Kidney epithelial cell (primary cell): Measurements from ENCODE around the gene HDDC3. TPM values are rescaled to one million over a fixed set of nuclear protein-coding genes. Genes with fewer than 3 reads are reported as not detected.

Experiments
- DNase-seq: peaks from one replicate; pipeline ENCODE4 v3.0.0-alpha.2; 2010; ENCODE audit warnings: low read depth
- H3K27me3 ChIP-seq: 2 replicates; pipeline ENCODE4 v1.6.0; 2011; ENCODE audit warnings: low read length; ENCODE audit not compliant: control insufficient read depth, insufficient read depth
- H3K36me3 ChIP-seq: 2 replicates; pipeline ENCODE4 v1.5.1; 2011; ENCODE audit warnings: low read length; ENCODE audit not compliant: control insufficient read depth, insufficient read depth
- H3K4me3 ChIP-seq: 2 replicates; pipeline ENCODE4 v1.5.1; 2011; ENCODE audit warnings: low read depth, mild to moderate bottlenecking, control low read depth, low read length
- total RNA-seq: library from RNA; depleted of rRNA; stranded (reverse); fragments of >200 nt; gene quantifications from 2 replicates; pipeline ENCODE4 v1.2.3, GENCODE V29; 2015
- TF ChIP-seq, protein P1 (sequence below): IDR thresholded peaks from 2 replicates; pipeline ENCODE4 v1.5.1; 2011; ENCODE audit warnings: mild to moderate bottlenecking, moderate library complexity, low read length, control low read depth, inconsistent platforms; ENCODE audit not compliant: insufficient read depth, poor library complexity, severe bottlenecking

Gene HDDC3
- total RNA-seq, 1 donor from 2014 or later: 20.0 TPM

DNA sequence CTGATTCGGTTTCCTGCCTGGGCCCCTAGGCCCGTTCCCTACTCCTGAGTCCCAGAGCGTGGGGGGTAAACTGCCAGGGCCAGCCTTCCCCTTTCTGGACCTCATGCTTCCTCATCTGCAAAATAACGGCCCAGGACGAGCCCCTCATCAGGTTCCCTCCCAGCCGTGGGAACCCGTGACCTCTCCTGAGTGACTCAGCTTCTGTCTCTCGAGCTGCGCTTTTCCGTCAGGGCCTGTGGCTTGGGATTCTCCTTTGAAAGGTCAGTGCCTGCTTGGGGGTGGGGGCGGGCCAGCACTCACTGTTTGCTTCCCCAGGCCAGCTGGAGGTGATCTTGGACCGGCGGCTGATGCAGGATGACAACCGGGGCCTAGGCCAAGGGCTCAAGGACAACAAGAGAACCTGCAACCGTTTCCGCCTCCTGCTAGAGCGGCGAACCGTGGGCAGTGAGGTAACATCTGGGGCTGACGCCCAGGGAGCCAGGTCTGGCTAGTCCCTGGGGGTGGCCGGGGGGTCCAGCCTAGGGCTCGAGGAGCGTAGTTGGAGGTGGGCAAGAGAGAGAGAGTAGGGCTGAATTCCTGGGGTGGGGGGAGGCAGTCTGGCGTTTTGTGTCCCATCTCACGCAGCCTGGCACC, 16.4 kb downstream of the HDDC3 start:
- no peak overlapping the region for H3K4me3 ChIP-seq
- no peak for DNase-seq
- H3K36me3 ChIP-seq: peaks cover 3% of the 10 kb centered on the region
- no peaks in the 10 kb centered on the region for H3K27me3 ChIP-seq
- TF ChIP-seq, protein P1, sequence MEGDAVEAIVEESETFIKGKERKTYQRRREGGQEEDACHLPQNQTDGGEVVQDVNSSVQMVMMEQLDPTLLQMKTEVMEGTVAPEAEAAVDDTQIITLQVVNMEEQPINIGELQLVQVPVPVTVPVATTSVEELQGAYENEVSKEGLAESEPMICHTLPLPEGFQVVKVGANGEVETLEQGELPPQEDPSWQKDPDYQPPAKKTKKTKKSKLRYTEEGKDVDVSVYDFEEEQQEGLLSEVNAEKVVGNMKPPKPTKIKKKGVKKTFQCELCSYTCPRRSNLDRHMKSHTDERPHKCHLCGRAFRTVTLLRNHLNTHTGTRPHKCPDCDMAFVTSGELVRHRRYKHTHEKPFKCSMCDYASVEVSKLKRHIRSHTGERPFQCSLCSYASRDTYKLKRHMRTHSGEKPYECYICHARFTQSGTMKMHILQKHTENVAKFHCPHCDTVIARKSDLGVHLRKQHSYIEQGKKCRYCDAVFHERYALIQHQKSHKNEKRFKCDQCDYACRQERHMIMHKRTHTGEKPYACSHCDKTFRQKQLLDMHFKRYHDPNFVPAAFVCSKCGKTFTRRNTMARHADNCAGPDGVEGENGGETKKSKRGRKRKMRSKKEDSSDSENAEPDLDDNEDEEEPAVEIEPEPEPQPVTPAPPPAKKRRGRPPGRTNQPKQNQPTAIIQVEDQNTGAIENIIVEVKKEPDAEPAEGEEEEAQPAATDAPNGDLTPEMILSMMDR: no peak

DNA sequence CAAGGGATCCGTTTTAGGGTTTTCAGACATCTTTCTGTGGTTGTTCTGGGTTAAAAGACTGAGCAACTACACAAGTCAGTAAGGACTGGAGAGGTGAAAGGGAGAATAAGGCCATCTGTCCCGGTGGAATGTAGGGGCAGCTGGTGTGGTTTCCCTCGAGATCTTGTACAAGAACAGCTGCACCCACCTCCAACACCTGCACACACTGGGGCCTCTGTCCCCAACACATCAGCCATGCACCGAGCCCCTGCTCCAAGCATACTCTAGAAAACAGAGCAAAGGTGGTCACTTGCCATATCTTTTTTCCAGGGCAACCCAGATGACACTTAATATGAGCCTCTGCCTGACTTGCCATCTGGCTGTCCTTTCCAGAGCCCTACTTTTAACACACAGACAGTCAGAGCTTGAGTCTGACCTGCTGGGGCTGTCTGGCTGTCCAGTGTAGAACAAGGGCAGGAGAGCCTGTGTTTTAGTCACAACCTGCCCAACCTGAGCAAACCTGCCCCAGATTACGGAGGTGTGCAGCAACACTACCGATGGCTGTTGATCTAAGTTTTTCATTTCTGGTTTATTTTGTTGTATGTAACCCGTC, 17.0 kb downstream of the HDDC3 start:
- H3K36me3 ChIP-seq: peaks cover 3% of the 10 kb centered on the region
- H3K27me3 ChIP-seq: no peaks in the 10 kb centered on the region
- TF ChIP-seq, protein P1: no peak
- no peak for DNase-seq
- no peak overlapping the region for H3K4me3 ChIP-seq

DNA sequence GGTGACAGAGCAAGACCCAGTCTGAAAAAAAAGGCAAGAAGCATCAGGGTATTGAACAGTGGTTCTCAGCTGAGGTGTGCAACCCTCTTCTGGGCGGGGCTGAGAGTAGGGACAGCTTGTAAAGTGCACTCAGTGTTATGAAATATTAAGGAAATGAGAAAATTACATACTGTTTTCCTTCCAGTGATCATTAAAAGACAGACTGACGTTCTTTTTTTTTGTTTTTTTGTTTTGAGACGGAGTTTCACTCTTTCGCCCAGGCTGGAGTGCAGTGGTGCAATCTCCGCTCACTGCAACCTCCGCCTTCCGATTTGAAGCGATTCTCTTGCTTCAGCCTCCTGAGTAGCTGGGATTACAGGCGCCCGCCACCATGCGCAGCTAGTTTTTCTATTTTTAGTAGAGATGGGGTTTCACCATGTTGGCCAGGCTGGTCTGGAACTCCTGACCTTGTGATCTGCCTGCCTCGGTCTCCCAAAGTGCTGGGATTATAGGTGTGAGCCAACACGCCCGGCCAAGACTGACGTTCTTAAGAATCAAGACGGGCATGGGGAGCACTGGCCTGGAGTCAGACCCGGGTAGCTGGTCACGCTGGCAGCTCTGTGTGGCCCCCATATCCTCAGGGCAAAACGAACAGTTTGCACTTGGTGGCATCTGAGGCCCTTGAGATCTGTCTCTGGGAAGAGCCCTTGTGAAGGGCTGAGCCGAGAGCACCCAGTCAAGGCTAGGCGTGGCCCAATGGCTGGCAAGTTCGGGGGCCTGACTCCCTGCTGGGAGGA, 17.9 kb downstream of the HDDC3 start:
- Histone ChIP-seq H3K4me3 (no peak overlapping the region), H3K36me3 (peaks cover 3% of the 10 kb centered on the region), H3K27me3 (no peaks in the 10 kb centered on the region)
- TF ChIP-seq, protein P1: no peak
- DNase-seq: no peak

DNA sequence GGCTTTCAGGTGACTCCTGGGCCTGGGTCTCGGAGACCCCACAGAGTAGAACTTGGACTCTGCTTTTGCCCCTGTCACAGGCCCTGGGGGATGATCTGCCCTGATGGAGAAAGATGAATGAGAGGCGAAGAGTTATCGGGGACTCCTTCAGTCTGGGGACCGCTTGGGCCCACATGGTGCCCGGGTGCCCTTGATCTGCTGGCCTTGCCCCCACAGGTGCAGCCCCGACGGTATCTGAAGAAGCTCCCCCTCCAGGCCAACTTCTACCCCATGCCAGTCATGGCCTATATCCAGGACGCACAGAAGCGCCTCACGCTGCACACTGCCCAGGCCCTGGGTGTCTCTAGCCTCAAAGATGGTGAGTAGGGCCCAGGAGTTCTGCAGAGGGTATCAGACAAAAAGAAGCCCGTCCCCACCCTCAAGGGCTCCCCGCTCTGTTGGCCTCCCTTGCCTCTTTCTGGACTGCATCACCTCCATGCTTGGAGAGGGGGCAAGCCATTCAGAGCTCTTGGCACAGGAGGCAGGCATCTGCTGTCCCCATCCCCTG, 18.9 kb downstream of the HDDC3 start:
- Histone ChIP-seq H3K4me3 (no peak overlapping the region), H3K27me3 (no peaks in the 10 kb centered on the region), H3K36me3 (peaks cover 3% of the 10 kb centered on the region)
- no peak for DNase-seq
- TF ChIP-seq, protein P1: no peak

DNA sequence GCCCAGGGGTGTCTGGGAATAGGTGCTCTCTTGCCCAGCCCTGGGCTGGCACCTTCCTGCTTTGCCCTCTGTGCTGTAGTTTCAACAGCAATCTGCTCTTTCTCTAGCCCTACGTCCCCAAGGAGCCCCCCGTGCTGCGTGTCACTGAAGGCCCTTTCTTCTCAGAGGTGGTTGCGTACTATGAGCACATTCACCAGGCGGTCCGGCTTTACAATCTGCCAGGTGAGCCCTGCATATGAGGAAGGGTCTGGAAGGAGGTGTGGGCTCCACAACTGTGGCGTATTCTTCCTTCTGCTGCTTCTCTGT, 19.6 kb downstream of the HDDC3 start:
- TF ChIP-seq, protein P1: no peak
- DNase-seq: no peak
- peaks cover 3% of the 10 kb centered on the region for H3K36me3 ChIP-seq
- H3K27me3 ChIP-seq: no peaks in the 10 kb centered on the region
- no peak overlapping the region for H3K4me3 ChIP-seq
